ENCODE results near the gene RTTN. TPM values are rescaled to one million over a fixed set of nuclear protein-coding genes. Genes with fewer than 3 reads are reported as not detected.

RTTN gene
- total RNA-seq, 3 donors from 2014 or later: 13.0 to 15.3 (median 15.2) TPM

DNA sequence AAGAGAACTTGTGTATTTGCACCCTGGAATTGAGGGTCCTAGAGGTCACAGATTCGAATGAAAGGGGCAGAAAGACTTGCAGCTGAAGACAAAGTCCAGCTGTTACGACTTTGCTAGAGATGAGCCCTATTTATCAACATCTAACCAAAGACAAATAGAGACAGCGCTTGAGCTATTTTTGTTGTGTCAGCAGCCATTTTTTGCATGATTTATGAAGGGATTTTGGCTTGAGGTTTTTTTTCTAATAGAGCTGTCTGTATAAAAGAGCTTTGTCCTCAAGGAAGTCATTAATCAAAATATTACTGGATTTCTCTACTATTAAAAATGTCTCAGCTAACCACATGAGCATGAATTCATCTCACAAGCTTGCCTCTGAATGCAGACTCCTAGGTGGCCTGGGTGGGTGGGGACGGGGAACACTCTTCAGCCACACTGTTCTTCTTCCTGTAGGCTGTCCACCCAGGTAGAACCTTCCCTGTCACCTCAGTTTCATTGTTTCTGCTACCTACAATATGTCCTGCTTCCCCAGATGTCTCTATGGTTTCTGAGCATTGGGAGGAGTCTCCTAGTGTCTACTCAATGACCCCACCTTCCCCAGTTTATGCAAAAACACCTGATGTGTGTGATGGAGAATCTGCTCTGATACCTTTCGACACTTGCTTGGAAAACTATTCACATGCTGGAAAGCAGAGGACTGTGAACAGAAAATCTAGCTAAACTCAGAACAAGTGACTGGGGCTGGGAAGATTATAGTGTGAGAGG is 250.6 kb downstream of the RTTN start:
- DNase-seq (no peak), ATAC-seq (peak; percentile 34)
- no peaks in the 10 kb centered on the region for H3K9me3 ChIP-seq
- H3K36me3 ChIP-seq (ENCODE audit: low read depth): no peaks in the 10 kb centered on the region
- TF ChIP-seq, protein P1, sequence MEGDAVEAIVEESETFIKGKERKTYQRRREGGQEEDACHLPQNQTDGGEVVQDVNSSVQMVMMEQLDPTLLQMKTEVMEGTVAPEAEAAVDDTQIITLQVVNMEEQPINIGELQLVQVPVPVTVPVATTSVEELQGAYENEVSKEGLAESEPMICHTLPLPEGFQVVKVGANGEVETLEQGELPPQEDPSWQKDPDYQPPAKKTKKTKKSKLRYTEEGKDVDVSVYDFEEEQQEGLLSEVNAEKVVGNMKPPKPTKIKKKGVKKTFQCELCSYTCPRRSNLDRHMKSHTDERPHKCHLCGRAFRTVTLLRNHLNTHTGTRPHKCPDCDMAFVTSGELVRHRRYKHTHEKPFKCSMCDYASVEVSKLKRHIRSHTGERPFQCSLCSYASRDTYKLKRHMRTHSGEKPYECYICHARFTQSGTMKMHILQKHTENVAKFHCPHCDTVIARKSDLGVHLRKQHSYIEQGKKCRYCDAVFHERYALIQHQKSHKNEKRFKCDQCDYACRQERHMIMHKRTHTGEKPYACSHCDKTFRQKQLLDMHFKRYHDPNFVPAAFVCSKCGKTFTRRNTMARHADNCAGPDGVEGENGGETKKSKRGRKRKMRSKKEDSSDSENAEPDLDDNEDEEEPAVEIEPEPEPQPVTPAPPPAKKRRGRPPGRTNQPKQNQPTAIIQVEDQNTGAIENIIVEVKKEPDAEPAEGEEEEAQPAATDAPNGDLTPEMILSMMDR (IDR thresholded peaks at IDR 0.05): no peak
- H3K4me1 ChIP-seq (ENCODE audit: low read depth): no peaks in the 10 kb centered on the region
- intact Hi-C loops (cut with DNase I, micrococcal nuclease): no loop called here
- H3K4me3 ChIP-seq: no peak overlapping the region

DNA sequence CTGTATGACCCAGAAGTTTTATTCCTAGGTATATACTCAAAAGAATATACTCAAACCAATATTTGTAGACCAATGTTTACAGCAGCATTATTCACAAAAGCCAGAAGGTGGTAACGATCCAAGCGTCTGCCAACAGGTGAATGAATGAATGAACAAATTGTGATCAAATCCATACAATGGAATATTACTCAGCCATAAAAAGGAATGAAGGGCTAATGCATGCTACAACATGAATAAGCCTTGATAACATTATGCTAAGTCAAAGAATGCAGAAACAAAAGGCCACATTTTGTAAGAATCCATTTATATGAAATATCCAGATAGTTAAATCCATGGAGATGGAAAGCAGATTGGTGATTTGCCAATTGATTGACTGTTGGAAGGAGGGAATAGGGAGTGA is 252.3 kb downstream of the RTTN start:
- no peaks in the 10 kb centered on the region for H3K36me3 ChIP-seq (ENCODE audit: low read depth)
- no peaks in the 10 kb centered on the region for H3K4me1 ChIP-seq (ENCODE audit: low read depth)
- TF ChIP-seq, protein P1 (IDR thresholded peaks at IDR 0.05): no peak
- H3K4me3 ChIP-seq: no peak overlapping the region
- DNase-seq (no peak), ATAC-seq (no peak)
- H3K9me3 ChIP-seq: no peaks in the 10 kb centered on the region
- intact Hi-C loops (cut with DNase I, micrococcal nuclease): no loop called here

Other genes starting within 250 kb of the RTTN start
- gene SOCS6, start 83.4 kb upstream of the RTTN start, total RNA-seq: 10 to 100 TPM; 37.2 to 49.6 (median 39.7) TPM